ENCODE data around the gene TAF15.

TAF15 gene

DNA sequence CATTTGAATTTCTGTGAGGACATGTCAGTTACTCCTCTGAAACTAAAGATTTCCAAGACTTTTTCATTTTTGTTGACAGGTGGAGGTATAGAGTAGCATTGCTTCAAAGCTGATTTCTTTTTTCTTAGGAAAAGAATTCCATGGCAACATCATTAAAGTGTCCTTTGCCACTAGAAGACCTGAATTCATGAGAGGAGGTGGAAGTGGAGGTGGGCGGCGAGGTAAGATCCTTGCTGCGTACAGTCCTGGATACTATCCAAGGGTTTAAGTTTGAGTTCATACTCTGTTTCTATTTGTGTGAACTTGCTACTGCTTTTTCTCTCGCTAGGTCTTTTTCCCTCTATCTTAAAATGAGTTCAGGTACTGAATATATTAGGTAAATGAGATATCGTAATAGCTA, 33.0 kb downstream of the TAF15 start:
- H3K27me3 Mint-ChIP-seq: no peaks in the 10 kb centered on the region
- H3K27ac Mint-ChIP-seq: peak overlapping the region; percentile 24
- H3K36me3 Mint-ChIP-seq: peaks cover 23% of the 10 kb centered on the region

GRCh38 chr17:35843698-35844097, 34.4 kb downstream of the TAF15 start:
- peak overlapping the region; percentile 18 for H3K27ac Mint-ChIP-seq
- peaks cover 25% of the 10 kb centered on the region for H3K36me3 Mint-ChIP-seq
- H3K4me3 Mint-ChIP-seq: no peak overlapping the region
- peaks cover 5% of the 10 kb centered on the region for H3K4me1 Mint-ChIP-seq
- no peaks in the 10 kb centered on the region for H3K27me3 Mint-ChIP-seq
- no peaks in the 10 kb centered on the region for H3K9me3 Mint-ChIP-seq

More for the DNA sequence above, 33.0 kb downstream of the TAF15 start:
- Mint-ChIP-seq H3K4me3 (no peak overlapping the region), H3K4me1 (no peaks in the 10 kb centered on the region), H3K9me3 (no peaks in the 10 kb centered on the region)

DNA sequence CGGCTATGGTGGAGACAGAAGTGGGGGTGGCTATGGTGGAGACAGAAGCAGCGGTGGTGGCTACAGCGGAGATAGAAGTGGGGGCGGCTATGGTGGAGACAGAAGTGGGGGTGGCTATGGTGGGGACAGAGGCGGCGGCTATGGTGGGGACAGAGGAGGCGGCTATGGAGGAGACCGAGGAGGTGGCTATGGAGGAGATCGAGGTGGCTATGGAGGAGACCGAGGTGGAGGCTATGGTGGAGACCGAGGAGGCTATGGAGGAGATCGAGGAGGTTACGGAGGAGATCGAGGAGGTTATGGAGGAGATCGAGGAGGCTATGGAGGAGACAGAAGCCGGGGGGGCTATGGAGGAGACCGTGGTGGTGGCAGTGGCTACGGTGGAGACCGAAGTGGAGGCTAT, 35.3 kb downstream of the TAF15 start:
- Mint-ChIP-seq H3K4me3 (no peak overlapping the region), H3K27me3 (no peaks in the 10 kb centered on the region), H3K9me3 (no peaks in the 10 kb centered on the region), H3K27ac (no peak overlapping the region), H3K36me3 (peaks cover 25% of the 10 kb centered on the region), H3K4me1 (peaks cover 6% of the 10 kb centered on the region)

GRCh38 chr17:35846055-35846809, 36.9 kb downstream of the TAF15 start:
- Mint-ChIP-seq H3K9me3 (no peaks in the 10 kb centered on the region), H3K4me3 (no peak overlapping the region), H3K4me1 (peaks cover 13% of the 10 kb centered on the region), H3K36me3 (peaks cover 31% of the 10 kb centered on the region), H3K27me3 (no peaks in the 10 kb centered on the region), H3K27ac (no peak overlapping the region)

DNA sequence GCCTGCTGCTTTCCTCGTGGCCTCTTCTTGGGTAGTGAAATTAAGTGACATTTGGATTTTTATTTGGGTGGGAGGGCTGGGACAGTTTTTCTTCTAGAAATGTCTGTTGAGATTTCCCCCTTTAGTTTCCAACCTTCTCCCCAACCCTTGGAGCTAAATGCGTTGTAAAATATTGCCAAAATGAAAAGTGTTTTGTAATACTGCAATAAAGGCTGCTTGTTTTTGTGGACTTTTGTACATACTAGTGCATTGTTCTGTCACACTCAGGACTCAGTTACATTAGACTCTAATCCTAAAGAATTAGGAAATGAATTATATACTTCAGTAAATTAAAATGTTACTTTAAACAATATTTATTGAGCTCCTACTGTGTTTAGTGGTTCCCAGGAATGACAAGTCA, 37.7 kb downstream of the TAF15 start:
- H3K4me3 Mint-ChIP-seq: no peak overlapping the region
- no peaks in the 10 kb centered on the region for H3K27me3 Mint-ChIP-seq
- H3K4me1 Mint-ChIP-seq: peaks cover 13% of the 10 kb centered on the region
- H3K36me3 Mint-ChIP-seq: peaks cover 32% of the 10 kb centered on the region
- no peaks in the 10 kb centered on the region for H3K9me3 Mint-ChIP-seq
- H3K27ac Mint-ChIP-seq: no peak overlapping the region

- H3K36me3 Mint-ChIP-seq: peaks cover 32% of the 10 kb centered on the region
- peak overlapping the region; percentile 44 for H3K27ac Mint-ChIP-seq
- no peaks in the 10 kb centered on the region for H3K27me3 Mint-ChIP-seq
- peaks cover 13% of the 10 kb centered on the region for H3K4me1 Mint-ChIP-seq
- no peak overlapping the region for H3K4me3 Mint-ChIP-seq
- H3K9me3 Mint-ChIP-seq: no peaks in the 10 kb centered on the region
Measured at GRCh38 chr17:35847633-35848373, 38.5 kb downstream of the TAF15 start.

DNA sequence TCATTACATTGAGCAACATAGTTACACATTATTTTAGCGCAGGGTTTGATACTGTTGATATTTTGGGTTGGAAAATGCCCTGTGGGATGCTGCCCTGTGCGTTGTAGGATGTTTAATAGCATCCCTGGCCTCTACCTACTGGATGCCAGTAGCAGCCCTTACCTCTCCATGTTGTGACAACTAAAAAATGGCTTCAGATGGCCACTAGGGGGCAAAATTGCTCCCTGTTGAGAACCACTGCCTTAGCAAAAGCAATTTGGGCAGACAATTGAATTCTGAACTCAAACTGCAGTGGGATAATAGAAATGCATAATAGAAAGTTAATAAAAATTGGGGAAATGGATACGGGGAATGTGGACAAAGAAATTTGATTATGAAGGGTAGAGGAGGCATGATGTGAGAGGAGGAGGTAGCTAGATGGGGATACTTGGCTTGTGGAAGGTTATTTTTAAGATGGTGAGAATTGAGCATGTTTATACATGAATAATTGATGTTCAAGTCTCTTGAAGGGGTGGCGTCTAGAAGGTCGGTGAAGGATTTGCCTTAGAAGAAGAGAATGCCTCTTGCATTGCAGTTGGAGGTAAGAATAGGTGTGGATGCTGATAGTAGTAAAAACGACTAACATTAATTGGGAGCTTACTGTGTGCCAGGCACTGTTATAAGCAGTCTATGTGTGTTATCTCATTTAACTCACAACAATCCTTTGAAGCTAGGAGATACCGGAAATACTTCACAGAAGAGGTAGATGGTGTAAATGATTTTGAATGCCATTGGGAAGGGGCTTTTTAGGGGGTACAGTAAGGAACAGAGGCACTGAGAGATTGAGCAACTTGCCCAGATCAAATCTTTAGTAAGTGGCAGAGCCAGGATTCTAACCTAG, 40.4 kb downstream of the TAF15 start:
- no peak overlapping the region for H3K27ac Mint-ChIP-seq
- H3K36me3 Mint-ChIP-seq: peaks cover 24% of the 10 kb centered on the region
- no peak overlapping the region for H3K4me3 Mint-ChIP-seq
- no peaks in the 10 kb centered on the region for H3K9me3 Mint-ChIP-seq
- peaks cover 13% of the 10 kb centered on the region for H3K4me1 Mint-ChIP-seq
- no peaks in the 10 kb centered on the region for H3K27me3 Mint-ChIP-seq

DNA sequence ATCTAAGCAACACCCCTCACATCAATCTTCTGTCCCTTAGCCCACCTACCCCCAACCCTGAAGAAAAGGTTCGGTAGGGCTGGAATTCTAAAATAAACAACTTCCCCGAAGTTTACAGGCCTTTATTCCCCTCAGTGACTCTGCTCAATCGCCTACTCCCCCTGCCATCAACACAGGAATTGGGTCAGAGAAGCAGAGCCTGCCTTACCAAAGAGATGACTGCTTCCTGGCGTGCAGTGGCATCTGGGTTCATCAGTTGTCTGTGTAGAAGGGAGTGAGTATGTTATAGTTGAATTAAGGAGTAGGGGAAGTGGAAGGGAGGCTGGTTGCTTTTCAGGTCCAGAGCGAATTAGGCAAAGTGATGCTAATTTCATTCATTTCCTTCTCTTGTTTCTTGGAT, 46.7 kb downstream of the TAF15 start:
- Mint-ChIP-seq H3K9me3 (no peaks in the 10 kb centered on the region), H3K4me3 (no peak overlapping the region), H3K36me3 (peaks cover 12% of the 10 kb centered on the region), H3K27ac (peak overlapping the region; percentile 26), H3K27me3 (no peaks in the 10 kb centered on the region), H3K4me1 (no peaks in the 10 kb centered on the region)

GRCh38 chr17:35856603-35857002, 47.3 kb downstream of the TAF15 start:
- no peaks in the 10 kb centered on the region for H3K9me3 Mint-ChIP-seq
- H3K4me3 Mint-ChIP-seq: no peak overlapping the region
- no peak overlapping the region for H3K27ac Mint-ChIP-seq
- H3K27me3 Mint-ChIP-seq: no peaks in the 10 kb centered on the region
- H3K4me1 Mint-ChIP-seq: no peaks in the 10 kb centered on the region
- H3K36me3 Mint-ChIP-seq: peaks cover 11% of the 10 kb centered on the region

DNA sequence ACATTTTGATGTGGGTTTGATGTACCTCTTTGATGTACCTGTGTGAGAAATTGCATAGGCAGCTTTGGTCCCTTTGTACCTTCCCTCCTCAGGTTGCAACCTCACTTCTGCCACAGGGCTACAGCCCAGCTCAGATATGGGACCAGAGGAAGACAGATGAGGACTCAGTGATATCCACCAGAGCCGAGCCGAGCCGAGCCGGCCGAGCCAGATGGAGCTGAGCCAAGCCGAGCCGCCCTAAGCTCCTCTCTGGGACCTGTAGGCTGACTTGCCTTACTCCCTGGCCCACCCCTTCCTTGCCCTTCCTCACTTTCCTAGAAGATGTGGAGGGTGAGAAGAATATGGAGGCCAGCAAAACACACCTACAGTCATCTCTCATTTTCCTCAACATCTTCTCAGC, 55.6 kb downstream of the TAF15 start:
- Mint-ChIP-seq H3K9me3 (no peaks in the 10 kb centered on the region), H3K27ac (no peak overlapping the region), H3K4me1 (no peaks in the 10 kb centered on the region), H3K4me3 (no peak overlapping the region), H3K27me3 (no peaks in the 10 kb centered on the region), H3K36me3 (peaks cover 7% of the 10 kb centered on the region)

DNA sequence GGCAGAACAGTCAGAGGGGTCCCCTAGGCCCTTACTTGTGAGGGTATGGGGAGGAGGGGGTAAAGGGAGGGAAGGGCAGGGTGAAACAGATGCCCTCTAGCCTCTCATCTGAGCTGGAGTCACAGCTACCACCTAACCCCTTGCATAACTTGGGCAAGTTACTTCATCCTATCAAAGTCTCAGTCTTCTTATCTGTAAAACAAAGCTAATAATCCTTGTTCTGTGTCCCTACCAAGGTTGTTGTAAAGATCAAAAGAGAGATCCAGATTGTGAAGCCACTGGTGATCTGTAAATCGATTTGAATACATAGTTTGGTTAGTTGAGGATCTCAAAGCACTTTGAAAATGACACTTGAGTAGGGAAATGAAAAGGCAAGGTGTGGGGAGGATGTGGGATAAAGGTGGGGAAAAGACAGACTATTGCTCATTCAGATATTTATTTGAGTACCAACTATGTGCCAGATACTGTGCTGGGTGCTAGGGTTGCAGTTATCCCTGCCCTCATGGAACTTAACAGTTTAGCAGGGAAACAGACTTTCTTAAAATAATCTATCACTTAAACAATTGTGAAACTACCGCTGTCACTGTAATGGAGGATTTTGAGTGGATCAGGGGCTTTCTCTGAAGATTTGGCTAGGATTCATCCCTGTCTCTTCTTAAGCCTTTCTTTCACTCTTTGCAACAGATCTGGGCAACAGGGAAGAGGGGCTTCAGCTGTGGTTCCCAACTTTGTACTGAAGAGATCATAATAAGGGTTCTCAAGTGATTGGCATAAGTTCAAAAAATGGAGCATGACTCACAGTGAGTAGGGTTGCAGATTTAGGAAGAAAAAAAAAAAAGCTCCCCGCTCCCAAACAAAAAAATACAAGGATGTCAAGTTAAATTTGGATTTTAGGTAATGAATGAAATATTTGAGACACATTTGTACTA, 56.4 kb downstream of the TAF15 start:
- no peak overlapping the region for H3K27ac Mint-ChIP-seq
- no peak overlapping the region for H3K4me3 Mint-ChIP-seq
- H3K36me3 Mint-ChIP-seq: peaks cover 7% of the 10 kb centered on the region
- H3K27me3 Mint-ChIP-seq: no peaks in the 10 kb centered on the region
- H3K4me1 Mint-ChIP-seq: peaks cover under 1% of the 10 kb centered on the region
- H3K9me3 Mint-ChIP-seq: no peaks in the 10 kb centered on the region

- H3K27ac Mint-ChIP-seq: no peak overlapping the region
- H3K4me3 Mint-ChIP-seq: no peak overlapping the region
- peaks cover 8% of the 10 kb centered on the region for H3K4me1 Mint-ChIP-seq
- no peaks in the 10 kb centered on the region for H3K27me3 Mint-ChIP-seq
- peaks cover 6% of the 10 kb centered on the region for H3K36me3 Mint-ChIP-seq
- H3K9me3 Mint-ChIP-seq: no peaks in the 10 kb centered on the region
Measured at GRCh38 chr17:35866341-35866950, 57.2 kb downstream of the TAF15 start.

GRCh38 chr17:35867574-35867973, 58.3 kb downstream of the TAF15 start:
- Mint-ChIP-seq H3K4me3 (no peak overlapping the region), H3K27me3 (no peaks in the 10 kb centered on the region), H3K27ac (no peak overlapping the region), H3K36me3 (peaks cover 4% of the 10 kb centered on the region), H3K9me3 (no peaks in the 10 kb centered on the region), H3K4me1 (peaks cover 15% of the 10 kb centered on the region)

GRCh38 chr17:35868737-35869136, 59.5 kb downstream of the TAF15 start, which contains the start of gene HEATR9:
Gene HEATR9, minus strand, starts transcription at chr17:35868891. Its CDS starts 149 bp downstream, at chr17:35868742.
- H3K4me1 Mint-ChIP-seq: peaks cover 15% of the 10 kb centered on the region
- no peak within 1 kb of the TSS for H3K4me3 Mint-ChIP-seq
- peaks cover 1% of the 10 kb centered on the region for H3K36me3 Mint-ChIP-seq
- H3K27me3 Mint-ChIP-seq: no peaks in the 10 kb centered on the region
- no peak within 1 kb of the TSS for H3K27ac Mint-ChIP-seq
- H3K9me3 Mint-ChIP-seq: no peaks in the 10 kb centered on the region

Data from activated naive CD4-positive, alpha-beta T cell treated with anti-CD3 and anti-CD28 coated beads, Interleukin-2, amount 50 U/mL, for 24 hours (primary cell).